Measurements from ENCODE around the gene DEDD. TPM values are rescaled to one million over a fixed set of nuclear protein-coding genes. Genes with fewer than 3 reads are reported as not detected.

Gene DEDD
- total and polyA plus RNA-seq, 10 of the 15 experiments (the other 5 are each of a cell fraction or from before 2014, with no cell fraction given): 13.6 to 33.9 (median 30.3) TPM

DNA sequence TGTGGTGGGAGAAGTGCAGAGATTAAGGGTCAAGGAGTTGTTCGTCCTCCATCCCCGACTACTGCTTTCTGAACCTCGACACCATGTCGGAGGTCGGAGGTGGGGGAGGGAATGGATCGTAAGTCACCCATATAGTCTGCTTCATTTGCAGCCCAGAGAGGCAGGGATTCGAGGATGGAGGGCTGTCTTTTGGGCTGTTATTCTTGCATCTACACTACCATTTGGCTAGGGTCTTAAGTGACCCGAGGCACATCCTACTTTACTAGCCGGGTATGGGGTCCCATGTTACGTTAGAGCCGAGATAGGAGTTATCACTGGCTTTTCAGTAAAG lies 27.4 kb upstream of the DEDD start:
- RAD21 ChIA-PET (ENCODE audit: unreplicated experiment): no interaction called here
- POLR2A ChIA-PET: no interaction called here

More for the DNA sequence above, 27.4 kb upstream of the DEDD start:
- Histone ChIP-seq H2AFZ (ENCODE audit: control insufficient read depth, low read depth, low read length) (peak overlapping the region; percentile 82), H3K27ac (ENCODE audit: control insufficient read depth, insufficient read depth) (peak overlapping the region; percentile 68), H3K27me3 (replicated peaks in 1 of 2; ENCODE audit: control insufficient read depth in 2 of 2, insufficient read depth in 2 of 2, low read length in 1 of 2) (no peaks in the 10 kb centered on the region), H3K9ac (ENCODE audit: control insufficient read depth, insufficient read depth, low read length) (peak overlapping the region; percentile 89), H3K4me3 (peak overlapping the region; percentile 83), H3K9me3 (replicated peaks; ENCODE audit: control insufficient read depth, insufficient read depth, low read length) (no peaks in the 10 kb centered on the region), H3K79me2 (ENCODE audit: control insufficient read depth, insufficient read depth, low read length) (peaks cover 14% of the 10 kb centered on the region), H3K4me2 (ENCODE audit: control insufficient read depth, insufficient read depth) (peak overlapping the region; percentile 97), H3K36me3 (ENCODE audit: control insufficient read depth in 2 of 2, insufficient read depth in 2 of 2, low read length in 1 of 2) (peaks cover 0 to 15% of the 10 kb centered on the region in 2 experiments), H3K4me1 (ENCODE audit: control insufficient read depth, insufficient read depth, low read length) (peaks cover 15% of the 10 kb centered on the region), H4K20me1 (ENCODE audit: control insufficient read depth, insufficient read depth) (no peaks in the 10 kb centered on the region)
- TF ChIP-seq NR2F1 (conservative IDR thresholded peaks at IDR 0.05) (0 out of 2 replicates have a peak, but pooled peaks have one; percentile 7), SP1 (IDR thresholded peaks at IDR 0.05; ENCODE audit: low read depth, low read length) (no peak), HDGF (IDR thresholded peaks at IDR 0.05) (peak; percentile 20; the same call in 1 of the 2 replicates), USF1 (IDR thresholded peaks at IDR 0.05; ENCODE audit: borderline replicate concordance, extremely low read length, insufficient read depth, low read depth, low read length) (no peak)
- TF ChIP-seq, protein P1, sequence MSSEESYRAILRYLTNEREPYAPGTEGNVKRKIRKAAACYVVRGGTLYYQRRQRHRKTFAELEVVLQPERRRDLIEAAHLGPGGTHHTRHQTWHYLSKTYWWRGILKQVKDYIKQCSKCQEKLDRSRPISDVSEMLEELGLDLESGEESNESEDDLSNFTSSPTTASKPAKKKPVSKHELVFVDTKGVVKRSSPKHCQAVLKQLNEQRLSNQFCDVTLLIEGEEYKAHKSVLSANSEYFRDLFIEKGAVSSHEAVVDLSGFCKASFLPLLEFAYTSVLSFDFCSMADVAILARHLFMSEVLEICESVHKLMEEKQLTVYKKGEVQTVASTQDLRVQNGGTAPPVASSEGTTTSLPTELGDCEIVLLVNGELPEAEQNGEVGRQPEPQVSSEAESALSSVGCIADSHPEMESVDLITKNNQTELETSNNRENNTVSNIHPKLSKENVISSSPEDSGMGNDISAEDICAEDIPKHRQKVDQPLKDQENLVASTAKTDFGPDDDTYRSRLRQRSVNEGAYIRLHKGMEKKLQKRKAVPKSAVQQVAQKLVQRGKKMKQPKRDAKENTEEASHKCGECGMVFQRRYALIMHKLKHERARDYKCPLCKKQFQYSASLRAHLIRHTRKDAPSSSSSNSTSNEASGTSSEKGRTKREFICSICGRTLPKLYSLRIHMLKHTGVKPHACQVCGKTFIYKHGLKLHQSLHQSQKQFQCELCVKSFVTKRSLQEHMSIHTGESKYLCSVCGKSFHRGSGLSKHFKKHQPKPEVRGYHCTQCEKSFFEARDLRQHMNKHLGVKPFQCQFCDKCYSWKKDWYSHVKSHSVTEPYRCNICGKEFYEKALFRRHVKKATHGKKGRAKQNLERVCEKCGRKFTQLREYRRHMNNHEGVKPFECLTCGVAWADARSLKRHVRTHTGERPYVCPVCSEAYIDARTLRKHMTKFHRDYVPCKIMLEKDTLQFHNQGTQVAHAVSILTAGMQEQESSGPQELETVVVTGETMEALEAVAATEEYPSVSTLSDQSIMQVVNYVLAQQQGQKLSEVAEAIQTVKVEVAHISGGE (CRISPR knock-in tag; IDR thresholded peaks at IDR 0.05): 0 out of 2 replicates have a peak, but pooled peaks have one; percentile 16
- intact Hi-C loops (cut with micrococcal nuclease; ENCODE audit: unreplicated experiment): no loop called here
- SMC1A ChIA-PET (ENCODE audit: uncharacterized antibody, unreplicated experiment): no interaction called here
- in situ Hi-C loops (cut with MboI): no loop called here
- ATAC-seq: no peak
- BruUV-seq (replicated peaks): no TSS peak
- CTCF ChIA-PET: no interaction called here
- 19% methylated on average over 11 of the region's 11 CpGs for WGBS (ENCODE audit: insufficient coverage, insufficient replicate concordance, low lambda C conversion rate, missing lambda C conversion rate)
- no peak for FAIRE-seq
- DNase-seq (ENCODE audit: low read depth, low spot score): no peak

Measured in GM12878 (cell line).